PFSK-1 (cell line): ENCODE measurements around the gene RPLP2.

Experiments
- FOXP2 ChIP-seq: optimal IDR thresholded peaks from 2 replicates; pipeline ENCODE3; 2011; ENCODE audit warnings: borderline replicate concordance, control low read depth, inconsistent platforms; ENCODE audit not compliant: insufficient read depth; ENCODE audit errors: extremely low read length, extremely low read depth
- POLR2AphosphoS5 ChIP-seq: IDR thresholded peaks from 2 replicates; pipeline ENCODE4 v1.6.1; 2012; ENCODE audit warnings: low read depth, mild to moderate bottlenecking, control low read depth, low read length, moderate library complexity
- SIN3A ChIP-seq: IDR thresholded peaks from 2 replicates; pipeline ENCODE4 v1.6.1; 2012; ENCODE audit warnings: mild to moderate bottlenecking, low read length, moderate library complexity, borderline replicate concordance; ENCODE audit not compliant: insufficient read depth
- TAF1 ChIP-seq: IDR thresholded peaks from 2 replicates; pipeline ENCODE4 v1.6.1; 2012; ENCODE audit warnings: low read length, control low read depth, borderline replicate concordance; ENCODE audit not compliant: insufficient read depth
- TF ChIP-seq, protein P1 (sequence below), 2 experiments: IDR thresholded peaks; 2 replicates each; pipeline versions ENCODE4 v1.6.1 to v1.8.0; 2011 to 2012; ENCODE audit warnings: low read depth in 2 of 2, low read length in 2 of 2, control low read depth in 1 of 2, inconsistent platforms in 1 of 2, mild to moderate bottlenecking in 1 of 2, moderate library complexity in 1 of 2; ENCODE audit not compliant: insufficient read depth in 1 of 2

RPLP2 gene

GRCh38 chr11:827897-828192, 18.1 kb downstream of the RPLP2 start, which contains the start of gene CRACR2B:
CRACR2B (plus strand) TSS chr11:827919; CDS start chr11:828608, 689 bp downstream.
- TF ChIP-seq TAF1 (no peak), FOXP2 (no peak), SIN3A (no peak), POLR2AphosphoS5 (no peak)

GRCh38 chr11:828506-829175, 18.9 kb downstream of the RPLP2 start:
- TF ChIP-seq, protein P1, sequence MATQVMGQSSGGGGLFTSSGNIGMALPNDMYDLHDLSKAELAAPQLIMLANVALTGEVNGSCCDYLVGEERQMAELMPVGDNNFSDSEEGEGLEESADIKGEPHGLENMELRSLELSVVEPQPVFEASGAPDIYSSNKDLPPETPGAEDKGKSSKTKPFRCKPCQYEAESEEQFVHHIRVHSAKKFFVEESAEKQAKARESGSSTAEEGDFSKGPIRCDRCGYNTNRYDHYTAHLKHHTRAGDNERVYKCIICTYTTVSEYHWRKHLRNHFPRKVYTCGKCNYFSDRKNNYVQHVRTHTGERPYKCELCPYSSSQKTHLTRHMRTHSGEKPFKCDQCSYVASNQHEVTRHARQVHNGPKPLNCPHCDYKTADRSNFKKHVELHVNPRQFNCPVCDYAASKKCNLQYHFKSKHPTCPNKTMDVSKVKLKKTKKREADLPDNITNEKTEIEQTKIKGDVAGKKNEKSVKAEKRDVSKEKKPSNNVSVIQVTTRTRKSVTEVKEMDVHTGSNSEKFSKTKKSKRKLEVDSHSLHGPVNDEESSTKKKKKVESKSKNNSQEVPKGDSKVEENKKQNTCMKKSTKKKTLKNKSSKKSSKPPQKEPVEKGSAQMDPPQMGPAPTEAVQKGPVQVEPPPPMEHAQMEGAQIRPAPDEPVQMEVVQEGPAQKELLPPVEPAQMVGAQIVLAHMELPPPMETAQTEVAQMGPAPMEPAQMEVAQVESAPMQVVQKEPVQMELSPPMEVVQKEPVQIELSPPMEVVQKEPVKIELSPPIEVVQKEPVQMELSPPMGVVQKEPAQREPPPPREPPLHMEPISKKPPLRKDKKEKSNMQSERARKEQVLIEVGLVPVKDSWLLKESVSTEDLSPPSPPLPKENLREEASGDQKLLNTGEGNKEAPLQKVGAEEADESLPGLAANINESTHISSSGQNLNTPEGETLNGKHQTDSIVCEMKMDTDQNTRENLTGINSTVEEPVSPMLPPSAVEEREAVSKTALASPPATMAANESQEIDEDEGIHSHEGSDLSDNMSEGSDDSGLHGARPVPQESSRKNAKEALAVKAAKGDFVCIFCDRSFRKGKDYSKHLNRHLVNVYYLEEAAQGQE (IDR thresholded peaks at IDR 0.05; ENCODE audit: insufficient read depth in 1 of 2, low read depth in 2 of 2, low read length in 2 of 2): no peak
- TF ChIP-seq FOXP2 (no peak), POLR2AphosphoS5 (no peak), SIN3A (no peak), TAF1 (no peak)

GRCh38 chr11:829176-829846, 19.5 kb downstream of the RPLP2 start:
- TF ChIP-seq SIN3A (peak; percentile 76; the same call in 1 of the 2 replicates), TAF1 (peak; percentile 61; the same call in 1 of the 2 replicates), FOXP2 (no peak), POLR2AphosphoS5 (peak; percentile 66; the same call in 1 of the 2 replicates)
- TF ChIP-seq, protein P1 (IDR thresholded peaks at IDR 0.05; ENCODE audit: insufficient read depth in 1 of 2, low read depth in 2 of 2, low read length in 2 of 2): peak in 1 of 2 experiments; percentile 40; a peak in 1 of 4 replicates

DNA sequence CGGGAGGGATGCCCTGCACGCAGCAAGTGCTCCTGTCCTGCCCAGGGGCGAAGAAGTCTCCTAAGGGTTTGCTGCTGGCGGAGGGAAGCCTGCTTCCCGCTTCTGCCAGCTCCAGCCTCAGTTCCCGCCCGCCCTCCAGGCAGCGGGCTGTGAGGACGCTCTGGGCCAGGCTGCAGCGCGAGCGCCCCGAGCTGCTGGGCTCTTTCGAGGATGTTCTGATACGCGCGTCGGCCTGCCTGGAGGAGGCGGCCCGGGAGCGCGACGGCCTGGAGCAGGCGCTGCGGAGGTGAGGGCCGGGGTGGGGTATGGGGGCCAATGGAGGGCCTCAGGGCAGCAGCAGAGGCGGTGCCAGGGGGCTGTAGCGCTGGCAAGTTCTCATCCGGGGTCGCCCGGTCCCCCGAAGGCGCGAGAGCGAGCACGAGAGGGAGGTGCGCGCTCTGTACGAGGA, 20.1 kb downstream of the RPLP2 start:
- no peak for TF ChIP-seq POLR2AphosphoS5
- no peak for TF ChIP-seq SIN3A

GRCh38 chr11:830295-831117, 20.7 kb downstream of the RPLP2 start:
- TF ChIP-seq POLR2AphosphoS5: no peak
- TF ChIP-seq SIN3A: no peak
- TF ChIP-seq FOXP2: no peak
- TF ChIP-seq, protein P1 (IDR thresholded peaks at IDR 0.05; ENCODE audit: insufficient read depth in 1 of 2, low read depth in 2 of 2, low read length in 2 of 2): no peak
- no peak for TF ChIP-seq TAF1
